GM12878 (cell line): ENCODE data around the gene ZNF644. TPM values are rescaled to one million over a fixed set of nuclear protein-coding genes. Genes with fewer than 3 reads are reported as not detected.
"Not testable (repeated sequence)": the region's sequence is repeated elsewhere in the genome, so short reads cannot be mapped to it uniquely, and the experiment has no call there.

ENCODE experiments used
- ATAC-seq: fragments of 200-7000 bp; cut with Tn5 transposase; 3 replicates; pipeline ENCODE4 v1.9.1; 2020; ENCODE audit warnings: mild to moderate bottlenecking, moderate library complexity
- BruUV-seq: library from RNA; stranded (reverse); fragments of 400-500 nt; replicated peaks from 2 replicates; lab custom pipeline; 2021; lab: Mats Ljungman, UMichigan
- CTCF ChIA-PET: fragments of 300-600 bp; sonication (Branson Sonifier 250); formaldehyde crosslinking; extraction: SDS; loops from one replicate; lab custom pipeline; 2021; ENCODE audit warnings: inconsistent platforms; lab: Yijun Ruan, JAX
- POLR2A ChIA-PET: fragments of 350-600 bp; formaldehyde crosslinking; extraction: SDS; loops from one replicate; lab custom pipeline; 2021; ENCODE audit warnings: inconsistent platforms; lab: Charles Lee
- RAD21 ChIA-PET: fragments of 300-600 bp; sonication (Branson Sonifier 250); formaldehyde crosslinking; loops from one replicate; lab custom pipeline; 2023; ENCODE audit warnings: antibody characterized with exemption; ENCODE audit not compliant: unreplicated experiment; lab: Charles Lee
- SMC1A ChIA-PET: fragments of 300-600 bp; sonication (Branson Sonifier 250); formaldehyde crosslinking; loops from one replicate; lab custom pipeline; 2023; ENCODE audit not compliant: unreplicated experiment, uncharacterized antibody; lab: Charles Lee
- DNase-seq: peaks from one replicate; pipeline ENCODE4 v3.0.0-alpha.2; 2011; ENCODE audit warnings: low read depth, low spot score
- FAIRE-seq: peaks from 3 replicates; lab custom pipeline; 2011; peaks lifted over from hg19 to GRCh38; lab: Jason Lieb, UNC
- H2AFZ ChIP-seq: 2 replicates; pipeline ENCODE4 v1.6.0; 2011; ENCODE audit warnings: low read depth, low read length, control low read depth; ENCODE audit not compliant: control insufficient read depth
- H3K27ac ChIP-seq: 2 replicates; pipeline ENCODE4 v1.5.1; 2011; ENCODE audit warnings: control low read depth; ENCODE audit not compliant: control insufficient read depth, insufficient read depth
- H3K27me3 ChIP-seq, 2 experiments: replicated peaks in 1 of 2; 2 replicates each; pipeline versions ENCODE4 v1.6.0 to v1.6.1; 2011; ENCODE audit warnings: low read length in 1 of 2; ENCODE audit not compliant: control insufficient read depth in 2 of 2, insufficient read depth in 2 of 2
- H3K36me3 ChIP-seq, 2 experiments: 2 replicates each; pipeline ENCODE4 v1.5.1; 2011; ENCODE audit warnings: low read length in 1 of 2; ENCODE audit not compliant: control insufficient read depth in 2 of 2, insufficient read depth in 2 of 2
- H3K4me1 ChIP-seq: 2 replicates; pipeline ENCODE4 v1.6.1; 2011; ENCODE audit warnings: mild to moderate bottlenecking, low read length, moderate library complexity, mixed read lengths; ENCODE audit not compliant: control insufficient read depth, insufficient read depth
- H3K4me2 ChIP-seq: 2 replicates; pipeline ENCODE4 v1.6.0; 2011; ENCODE audit warnings: control low read depth; ENCODE audit not compliant: control insufficient read depth, insufficient read depth
- H3K4me3 ChIP-seq: fragments of 200-600 bp; sonication (generic); 2 replicates; pipeline ENCODE4 v1.5.1; 2016
- H3K79me2 ChIP-seq: 2 replicates; pipeline ENCODE4 v1.6.0; 2011; ENCODE audit warnings: low read length; ENCODE audit not compliant: control insufficient read depth, insufficient read depth
- H3K9ac ChIP-seq: 2 replicates; pipeline ENCODE4 v1.8.0; 2011; ENCODE audit warnings: low read length, control low read depth, mixed read lengths; ENCODE audit not compliant: control insufficient read depth, insufficient read depth
- H3K9me3 ChIP-seq: replicated peaks from 3 replicates; pipeline ENCODE4 v1.5.1; 2011; ENCODE audit warnings: mild to moderate bottlenecking, low read length; ENCODE audit not compliant: control insufficient read depth, insufficient read depth
- H4K20me1 ChIP-seq: 2 replicates; pipeline ENCODE4 v1.6.0; 2011; ENCODE audit not compliant: control insufficient read depth, insufficient read depth
- IKZF2 ChIP-seq, 2 experiments: fragments of 450-650 bp; IDR thresholded peaks; 2 replicates each; pipeline ENCODE4 v1.6.1; 2017; ENCODE audit warnings: mild to moderate bottlenecking in 2 of 2, moderate library complexity in 2 of 2
- RB1 ChIP-seq: fragments of 450-650 bp; formaldehyde crosslinking; IDR thresholded peaks from 2 replicates; pipeline ENCODE4 v1.6.1; 2017; ENCODE audit warnings: mild to moderate bottlenecking, borderline replicate concordance
- SPI1 ChIP-seq: IDR thresholded peaks from 2 replicates; pipeline ENCODE4 v1.6.1; 2011; ENCODE audit warnings: low read depth, mild to moderate bottlenecking, low read length, moderate library complexity, borderline replicate concordance; ENCODE audit not compliant: insufficient read depth
- ZNF24 ChIP-seq: fragments of 450-650 bp; IDR thresholded peaks from 2 replicates; pipeline ENCODE4 v1.6.1; 2017; ENCODE audit warnings: antibody characterized with exemption, mild to moderate bottlenecking
- WGBS: methylation state at CpG from one replicate; pipeline ENCODE4 v1.1.6; 2016; ENCODE audit warnings: low lambda C conversion rate; ENCODE audit not compliant: insufficient replicate concordance, insufficient coverage; ENCODE audit errors: missing lambda C conversion rate; 5-methylcytosine and 5-hydroxymethylcytosine counted together
- in situ Hi-C: fragments of 300-500 bp; cut with MboI; formaldehyde crosslinking; loops from 9 replicates; pipeline ENCODE4 v1.14.3; 2018; ENCODE audit warnings: mixed read lengths
- intact Hi-C: fragments of 100-400 bp; cut with micrococcal nuclease; formaldehyde crosslinking; loops from one replicate; pipeline ENCODE4 v1.14.2; 2022; ENCODE audit not compliant: unreplicated experiment
- polyA plus RNA-seq, 11 experiments: library from polyadenylated mRNA; depleted of rRNA in 4 of 11; unstranded in 6 of 11; stranded (reverse) in 5 of 11; fragments of >200 nt; fragmentation: Nextera tagmentation in 4 of 11; fragmentation: Illumina TruSeq in 1 of 11; extraction: Ambion mirVana in 4 of 11; extraction: Trizol in 1 of 11; gene quantifications; 1 replicate in 1 of 11; 2 replicates in 10 of 11; pipeline versions ENCODE4 v1.2.1 to v1.2.3, GENCODE V29; 2011 to 2016; ENCODE audit warnings: inconsistent platforms in 2 of 11, missing spikeins in 2 of 11, low read depth in 1 of 11
- total RNA-seq, 4 experiments: library from RNA; depleted of rRNA in 3 of 4; stranded (reverse); fragments of >200 nt in 3 of 4; fragmentation: Illumina TruSeq in 1 of 4; extraction: Trizol in 1 of 4; gene quantifications; 2 replicates each; pipeline versions ENCODE4 v1.2.1 to v1.2.3, GENCODE V29; 2013 to 2021
- TF ChIP-seq, protein P1 (sequence below): IDR thresholded peaks from 2 replicates; pipeline ENCODE4 v1.6.1; 2012; ENCODE audit warnings: low read depth, low read length, improper control_type of control experiment

Gene ZNF644
- total and polyA plus RNA-seq, 10 of the 15 experiments (the other 5 are each of a cell fraction or from before 2014, with no cell fraction given), result 17.7 to 55.3 (median 29.5) TPM

DNA sequence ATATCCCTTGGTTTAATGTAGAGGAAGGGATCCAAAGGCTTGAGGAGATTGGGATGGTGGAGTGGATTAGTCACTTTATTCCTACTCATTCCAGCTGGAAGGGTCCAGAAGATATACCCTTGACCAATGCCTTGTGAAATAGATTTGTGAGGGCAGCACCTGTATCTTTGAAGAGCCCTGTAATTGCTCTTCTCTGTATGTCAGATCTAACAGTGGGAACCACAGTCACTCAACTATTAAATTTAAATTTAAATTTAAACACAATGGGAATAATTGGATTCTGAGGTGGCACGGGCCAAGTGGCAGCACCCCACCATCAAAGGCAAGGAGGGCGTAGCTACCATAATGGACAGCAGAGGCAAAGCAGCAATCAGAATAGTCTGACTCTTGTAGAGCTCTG is 20.5 kb upstream of the ZNF644 start:
- DNase-seq, H3K9ac ChIP-seq, H3K4me1 ChIP-seq, in situ Hi-C loops, H2AFZ ChIP-seq, BruUV-seq, SMC1A ChIA-PET, H3K4me2 ChIP-seq, RAD21 ChIA-PET, H3K36me3 ChIP-seq, H3K4me3 ChIP-seq, intact Hi-C loops, ATAC-seq, H3K79me2 ChIP-seq, H3K9me3 ChIP-seq, FAIRE-seq, H3K27me3 ChIP-seq, H4K20me1 ChIP-seq, POLR2A ChIA-PET, H3K27ac ChIP-seq: not testable (repeated sequence)
- WGBS, result 0% methylated on average over 2 of the region's 2 CpGs
- CTCF ChIA-PET, result interaction anchor here (0.6 kb wide), 1 partner anchor 427 kb away, joined by 3 read pairs; no protein-coding TSS in a partner anchor

DNA sequence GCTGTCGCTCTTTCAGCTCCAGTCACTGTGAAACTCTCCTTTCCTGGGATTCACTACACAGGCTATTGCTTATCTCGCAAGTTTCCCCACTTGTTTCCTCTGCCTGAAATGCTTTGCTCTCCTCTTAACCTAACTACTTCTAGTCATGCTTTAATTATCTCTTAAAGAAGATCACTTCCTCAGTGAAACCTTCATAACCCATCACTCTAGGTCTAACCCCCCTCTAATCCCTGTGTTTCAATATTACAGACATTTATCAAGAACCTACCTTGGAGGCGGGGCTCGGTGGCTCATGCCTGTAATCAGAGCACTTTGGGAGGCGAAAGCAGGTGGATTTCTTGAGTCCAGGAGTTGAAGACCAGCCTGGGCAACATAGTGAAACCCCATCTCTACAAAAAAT is 16.7 kb upstream of the ZNF644 start:
- Histone ChIP-seq H3K27me3 (no peaks in the 10 kb centered on the region), H4K20me1 (no peaks in the 10 kb centered on the region), H3K36me3 (no peaks in the 10 kb centered on the region), H3K9me3 (no peaks in the 10 kb centered on the region; the same call in 2 of the 3 replicates), H3K79me2 (no peaks in the 10 kb centered on the region), H3K4me1 (no peaks in the 10 kb centered on the region), H3K9ac (no peak overlapping the region), H3K27ac (no peak overlapping the region), H3K4me2 (no peak overlapping the region), H3K4me3 (no peak overlapping the region), H2AFZ (no peak overlapping the region)
- 66% methylated on average over 5 of the region's 5 CpGs for WGBS
- no TSS peak for BruUV-seq
- DNase-seq, result no peak
- TF ChIP-seq ZNF24 (no peak), SPI1 (peak; percentile 35; the same call in 1 of the 2 replicates), RB1 (no peak), IKZF2 (IDR thresholded peaks at IDR 0.05) (no peak)
- TF ChIP-seq, protein P1, sequence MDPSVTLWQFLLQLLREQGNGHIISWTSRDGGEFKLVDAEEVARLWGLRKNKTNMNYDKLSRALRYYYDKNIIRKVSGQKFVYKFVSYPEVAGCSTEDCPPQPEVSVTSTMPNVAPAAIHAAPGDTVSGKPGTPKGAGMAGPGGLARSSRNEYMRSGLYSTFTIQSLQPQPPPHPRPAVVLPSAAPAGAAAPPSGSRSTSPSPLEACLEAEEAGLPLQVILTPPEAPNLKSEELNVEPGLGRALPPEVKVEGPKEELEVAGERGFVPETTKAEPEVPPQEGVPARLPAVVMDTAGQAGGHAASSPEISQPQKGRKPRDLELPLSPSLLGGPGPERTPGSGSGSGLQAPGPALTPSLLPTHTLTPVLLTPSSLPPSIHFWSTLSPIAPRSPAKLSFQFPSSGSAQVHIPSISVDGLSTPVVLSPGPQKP, result no peak
- ChIA-PET RAD21 (no interaction called here), CTCF (interaction anchor here (0.9 kb wide), 1 partner anchor 166 kb away, joined by 3 read pairs; no protein-coding TSS in a partner anchor), SMC1A (interaction anchor here (0.6 to 1.4 kb wide), 2 partner anchors 16 to 53 kb away, joined by 3 read pairs; no protein-coding TSS in a partner anchor), POLR2A (no interaction called here)
- peak; percentile 35 for ATAC-seq
- in situ Hi-C loops, result no loop called here
- intact Hi-C loops, result no loop called here
- no peak for FAIRE-seq
